ENCODE data around the gene NOS1AP.

Gene NOS1AP

GRCh38 chr1:162138599-162139181 lies 69.2 kb downstream of the NOS1AP start:
- DNase-seq: no peak

- no peak for DNase-seq
These were observed 69.7 kb downstream of the NOS1AP start for GRCh38 chr1:162139211-162139610.

- peak; percentile 52 for DNase-seq
These were observed 72.0 kb downstream of the NOS1AP start for GRCh38 chr1:162141281-162142054.

- no peak for DNase-seq
These were observed 73.5 kb downstream of the NOS1AP start for GRCh38 chr1:162142968-162143367.

- DNase-seq: no peak
These were observed 74.8 kb downstream of the NOS1AP start for GRCh38 chr1:162144268-162144667.

GRCh38 chr1:162144853-162145252 lies 75.4 kb downstream of the NOS1AP start:
- no peak for DNase-seq

GRCh38 chr1:162145280-162145965 lies 75.9 kb downstream of the NOS1AP start:
- DNase-seq: no peak

- DNase-seq: no peak
These were observed 76.6 kb downstream of the NOS1AP start for GRCh38 chr1:162145966-162146696.

- DNase-seq: no peak
These were observed 78.3 kb downstream of the NOS1AP start for GRCh38 chr1:162147760-162148159.

- no peak for DNase-seq
These were observed 80.6 kb downstream of the NOS1AP start for GRCh38 chr1:162150112-162150511.

GRCh38 chr1:162151900-162152829 lies 82.7 kb downstream of the NOS1AP start:
- DNase-seq: peak; percentile 43

GRCh38 chr1:162153374-162153773 lies 83.9 kb downstream of the NOS1AP start:
- no peak for DNase-seq

GRCh38 chr1:162157469-162157868 lies 88.0 kb downstream of the NOS1AP start:
- no peak for DNase-seq

GRCh38 chr1:162158624-162159271 lies 89.3 kb downstream of the NOS1AP start:
- DNase-seq: no peak

- no peak for DNase-seq
These were observed 90.0 kb downstream of the NOS1AP start for GRCh38 chr1:162159515-162159914.

GRCh38 chr1:162161916-162162550 lies 92.5 kb downstream of the NOS1AP start:
- peak; percentile 29 for DNase-seq

- DNase-seq: no peak
These were observed 96.0 kb downstream of the NOS1AP start for GRCh38 chr1:162165528-162165927.

- DNase-seq: no peak
These were observed 97.6 kb downstream of the NOS1AP start for GRCh38 chr1:162166917-162167615.

GRCh38 chr1:162168261-162168660 lies 98.8 kb downstream of the NOS1AP start:
- no peak for DNase-seq

Data from fibroblast of skin of abdomen (primary cell).